ENCODE measurements around the gene IGSF21. TPM values are rescaled to one million over a fixed set of nuclear protein-coding genes. Genes with fewer than 3 reads are reported as not detected.

The IGSF21 gene
- total RNA-seq, 4 donors from 2014 or later: 0.31 to 3.5 (median 1.7) TPM

DNA sequence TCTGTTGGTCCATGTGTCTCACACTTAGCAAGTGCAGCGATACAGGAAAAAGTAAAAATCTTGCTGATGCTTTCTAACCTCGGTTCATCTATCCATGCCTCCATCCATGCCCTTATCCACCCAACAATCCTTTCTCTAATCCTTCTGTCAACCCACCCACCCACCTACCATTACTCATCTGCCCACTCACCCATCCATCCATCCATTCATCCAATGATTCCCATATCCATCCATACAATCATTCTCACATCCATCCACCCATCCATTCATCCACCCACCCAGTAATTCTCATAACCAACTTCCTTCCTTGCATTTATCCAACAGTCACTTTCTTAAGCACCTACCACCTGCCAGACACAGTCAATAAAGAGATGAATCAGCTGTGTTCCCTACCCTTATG lies 6.1 kb upstream of the IGSF21 start:
- no peak for TF ChIP-seq POLR2A (IDR thresholded peaks at IDR 0.05)
- no peak for TF ChIP-seq EP300 (IDR thresholded peaks at IDR 0.05)
- no peak for TF ChIP-seq POLR2AphosphoS5 (IDR thresholded peaks at IDR 0.05)
- TF ChIP-seq, protein P1, sequence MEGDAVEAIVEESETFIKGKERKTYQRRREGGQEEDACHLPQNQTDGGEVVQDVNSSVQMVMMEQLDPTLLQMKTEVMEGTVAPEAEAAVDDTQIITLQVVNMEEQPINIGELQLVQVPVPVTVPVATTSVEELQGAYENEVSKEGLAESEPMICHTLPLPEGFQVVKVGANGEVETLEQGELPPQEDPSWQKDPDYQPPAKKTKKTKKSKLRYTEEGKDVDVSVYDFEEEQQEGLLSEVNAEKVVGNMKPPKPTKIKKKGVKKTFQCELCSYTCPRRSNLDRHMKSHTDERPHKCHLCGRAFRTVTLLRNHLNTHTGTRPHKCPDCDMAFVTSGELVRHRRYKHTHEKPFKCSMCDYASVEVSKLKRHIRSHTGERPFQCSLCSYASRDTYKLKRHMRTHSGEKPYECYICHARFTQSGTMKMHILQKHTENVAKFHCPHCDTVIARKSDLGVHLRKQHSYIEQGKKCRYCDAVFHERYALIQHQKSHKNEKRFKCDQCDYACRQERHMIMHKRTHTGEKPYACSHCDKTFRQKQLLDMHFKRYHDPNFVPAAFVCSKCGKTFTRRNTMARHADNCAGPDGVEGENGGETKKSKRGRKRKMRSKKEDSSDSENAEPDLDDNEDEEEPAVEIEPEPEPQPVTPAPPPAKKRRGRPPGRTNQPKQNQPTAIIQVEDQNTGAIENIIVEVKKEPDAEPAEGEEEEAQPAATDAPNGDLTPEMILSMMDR (IDR thresholded peaks at IDR 0.05): no peak
- H3K4me1 ChIP-seq: peaks cover 0 to 5% (median 0%) of the 10 kb centered on the region in 3 donors
- no peaks in the 10 kb centered on the region for H3K9me3 ChIP-seq
- H3K4me3 ChIP-seq: no peak overlapping the region
- H3K27ac ChIP-seq: no peak overlapping the region
- no peak for ATAC-seq
- WGBS, 2 donors (ENCODE audit: low coverage in 1 of 2): 69 to 83% methylated on average over 2 of the region's 2 CpGs
- peaks cover 81% of the 10 kb centered on the region for H3K27me3 ChIP-seq
- H3K36me3 ChIP-seq: no peaks in the 10 kb centered on the region

DNA sequence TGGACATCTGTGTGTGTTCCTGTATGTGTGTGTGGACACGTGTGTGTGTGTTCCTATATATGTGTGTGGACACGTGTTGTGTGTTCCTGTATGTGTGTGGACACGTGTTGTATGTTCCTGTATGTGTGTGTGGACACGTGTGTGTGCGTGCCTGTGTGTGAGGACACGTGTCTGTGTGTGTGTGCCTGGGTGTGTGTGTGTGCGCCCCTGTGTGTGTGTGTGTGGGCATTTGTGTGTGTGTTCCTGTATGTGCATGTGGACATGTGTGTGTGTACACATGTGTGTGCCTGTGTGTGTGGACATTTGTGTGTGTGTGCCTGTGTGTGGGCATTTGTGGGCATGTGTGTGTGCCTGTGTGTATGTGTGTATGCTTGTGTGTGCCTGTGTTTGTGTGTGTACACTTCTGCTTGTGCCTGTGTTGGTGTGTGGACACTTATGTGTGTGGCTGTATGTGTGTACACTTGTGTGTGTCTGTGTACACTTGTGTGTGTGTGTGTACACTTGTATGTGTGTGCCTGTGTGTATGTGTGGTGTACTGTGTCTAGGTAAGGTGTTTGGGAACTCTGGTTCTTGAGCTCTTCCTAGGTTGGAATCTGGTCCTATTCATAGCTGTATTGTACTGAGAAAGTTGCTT lies 3.7 kb upstream of the IGSF21 start:
- Histone ChIP-seq H3K4me1 (peaks cover 0 to 25% (median 3%) of the 10 kb centered on the region in 3 donors), H3K9me3 (no peaks in the 10 kb centered on the region), H3K36me3 (no peaks in the 10 kb centered on the region), H3K27me3 (peaks cover 85% of the 10 kb centered on the region), H3K4me3 (no peak overlapping the region), H3K27ac (no peak overlapping the region)
- WGBS, 2 donors (ENCODE audit: low coverage in 1 of 2): 66 to 92% methylated on average over 2 to 6 of the region's 7 CpGs
- no peak for ATAC-seq
- TF ChIP-seq, protein P1 (IDR thresholded peaks at IDR 0.05): no peak
- TF ChIP-seq EP300 (IDR thresholded peaks at IDR 0.05) (no peak), POLR2AphosphoS5 (IDR thresholded peaks at IDR 0.05) (no peak), POLR2A (IDR thresholded peaks at IDR 0.05) (no peak)

DNA sequence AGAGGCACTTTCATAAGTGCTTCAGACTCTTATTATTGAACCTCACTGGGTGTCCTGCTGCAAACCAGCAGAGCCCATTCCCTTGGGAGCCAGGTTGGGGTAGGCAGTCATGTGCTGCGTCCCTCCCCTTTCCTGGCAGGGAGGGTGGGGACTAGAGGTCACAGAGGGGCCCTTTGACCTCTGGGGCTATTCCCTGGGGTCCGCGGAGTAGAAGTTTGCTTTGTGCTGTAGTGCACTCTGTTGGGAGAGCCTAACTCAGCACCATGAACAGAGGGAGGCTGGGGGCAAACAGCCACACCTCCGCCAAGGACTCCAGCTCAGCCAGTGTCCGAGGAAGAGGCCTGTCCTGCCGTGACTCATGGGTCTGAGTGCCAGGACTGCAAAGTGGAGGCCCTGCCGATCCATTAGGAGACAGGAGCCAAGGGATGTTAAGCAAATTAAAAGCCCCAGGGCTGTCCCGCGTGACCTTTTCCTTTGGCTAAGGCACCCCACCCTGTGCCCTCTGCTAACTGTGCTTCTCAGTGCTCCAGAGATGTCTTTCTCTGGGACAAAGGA lies 3.0 kb upstream of the IGSF21 start:
- H3K4me1 ChIP-seq: peaks cover 0 to 33% (median 3%) of the 10 kb centered on the region in 3 donors
- H3K9me3 ChIP-seq: no peaks in the 10 kb centered on the region
- H3K27me3 ChIP-seq: peaks cover 85% of the 10 kb centered on the region
- TF ChIP-seq POLR2AphosphoS5 (IDR thresholded peaks at IDR 0.05): no peak
- TF ChIP-seq, protein P1 (IDR thresholded peaks at IDR 0.05): no peak
- TF ChIP-seq EP300 (IDR thresholded peaks at IDR 0.05): no peak
- no peak overlapping the region for H3K4me3 ChIP-seq
- no peaks in the 10 kb centered on the region for H3K36me3 ChIP-seq
- 33 to 40% methylated on average over 2 to 3 of the region's 9 CpGs for WGBS, 2 donors (ENCODE audit: low coverage in 1 of 2)
- no peak overlapping the region for H3K27ac ChIP-seq
- ATAC-seq: no peak

- Histone ChIP-seq H3K4me3 (no peak overlapping the region), H3K27ac (no peak overlapping the region), H3K27me3 (peaks cover 87% of the 10 kb centered on the region), H3K9me3 (no peaks in the 10 kb centered on the region), H3K36me3 (no peaks in the 10 kb centered on the region), H3K4me1 (peaks cover 0 to 38% (median 7%) of the 10 kb centered on the region in 3 donors)
- ATAC-seq: no peak
- 90 to 97% methylated on average over 3 to 4 of the region's 4 CpGs for WGBS, 2 donors (ENCODE audit: low coverage in 1 of 2)
- TF ChIP-seq, protein P1 (IDR thresholded peaks at IDR 0.05): no peak
- TF ChIP-seq POLR2AphosphoS5 (IDR thresholded peaks at IDR 0.05) (no peak), POLR2A (IDR thresholded peaks at IDR 0.05) (no peak), EP300 (IDR thresholded peaks at IDR 0.05) (no peak)
These were observed 2.4 kb upstream of the IGSF21 start for GRCh38 chr1:18105196-18105595.

Measured in gastroesophageal sphincter (tissue), 4 donors.